Measurements from ENCODE around the gene MMP24OS.

MMP24OS gene

DNA sequence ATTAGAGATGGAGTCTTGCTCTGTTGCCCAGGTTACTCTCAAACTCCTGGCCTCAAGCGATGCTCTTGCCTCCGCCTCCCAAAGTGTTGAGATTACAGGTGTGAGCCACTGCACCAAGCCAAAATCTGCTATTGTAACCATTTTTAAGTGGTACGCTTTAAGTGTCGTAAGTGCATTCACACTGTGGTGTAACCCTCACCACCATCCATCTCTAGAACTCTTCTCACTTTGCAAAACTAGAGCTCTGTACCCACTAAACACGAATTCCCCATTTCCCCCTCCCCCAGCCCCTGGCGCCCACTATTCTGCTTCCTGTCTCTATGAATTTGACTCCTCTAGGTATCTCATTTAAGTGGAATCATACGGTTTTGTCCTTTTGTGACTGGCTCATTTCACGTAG is 17.1 kb upstream of the MMP24OS start:
- no peak overlapping the region for H3K27ac ChIP-seq (ENCODE audit: low read length)
- no peak overlapping the region for H3K4me3 ChIP-seq (ENCODE audit: low read length)
- H3K4me1 ChIP-seq (ENCODE audit: insufficient read depth, low read length): no peaks in the 10 kb centered on the region
- H3K9me3 ChIP-seq (ENCODE audit: insufficient read depth, low read depth, low read length): no peaks in the 10 kb centered on the region
- H3K27me3 ChIP-seq (ENCODE audit: insufficient read depth, low read length): no peaks in the 10 kb centered on the region
- no peak overlapping the region for H3K9ac ChIP-seq (ENCODE audit: low read depth, low read length)
- no peaks in the 10 kb centered on the region for H3K36me3 ChIP-seq (ENCODE audit: insufficient read depth, low read depth, low read length)

- no peaks in the 10 kb centered on the region for H3K36me3 ChIP-seq (ENCODE audit: insufficient read depth, low read depth, low read length)
- no peaks in the 10 kb centered on the region for H3K4me1 ChIP-seq (ENCODE audit: insufficient read depth, low read length)
- no peak overlapping the region for H3K4me3 ChIP-seq (ENCODE audit: low read length)
- H3K9ac ChIP-seq (ENCODE audit: low read depth, low read length): no peak overlapping the region
- H3K9me3 ChIP-seq (ENCODE audit: insufficient read depth, low read depth, low read length): no peaks in the 10 kb centered on the region
- H3K27me3 ChIP-seq (ENCODE audit: insufficient read depth, low read length): no peaks in the 10 kb centered on the region
- no peak overlapping the region for H3K27ac ChIP-seq (ENCODE audit: low read length)
These were observed 16.4 kb upstream of the MMP24OS start for GRCh38 chr20:35294293-35294685.

DNA sequence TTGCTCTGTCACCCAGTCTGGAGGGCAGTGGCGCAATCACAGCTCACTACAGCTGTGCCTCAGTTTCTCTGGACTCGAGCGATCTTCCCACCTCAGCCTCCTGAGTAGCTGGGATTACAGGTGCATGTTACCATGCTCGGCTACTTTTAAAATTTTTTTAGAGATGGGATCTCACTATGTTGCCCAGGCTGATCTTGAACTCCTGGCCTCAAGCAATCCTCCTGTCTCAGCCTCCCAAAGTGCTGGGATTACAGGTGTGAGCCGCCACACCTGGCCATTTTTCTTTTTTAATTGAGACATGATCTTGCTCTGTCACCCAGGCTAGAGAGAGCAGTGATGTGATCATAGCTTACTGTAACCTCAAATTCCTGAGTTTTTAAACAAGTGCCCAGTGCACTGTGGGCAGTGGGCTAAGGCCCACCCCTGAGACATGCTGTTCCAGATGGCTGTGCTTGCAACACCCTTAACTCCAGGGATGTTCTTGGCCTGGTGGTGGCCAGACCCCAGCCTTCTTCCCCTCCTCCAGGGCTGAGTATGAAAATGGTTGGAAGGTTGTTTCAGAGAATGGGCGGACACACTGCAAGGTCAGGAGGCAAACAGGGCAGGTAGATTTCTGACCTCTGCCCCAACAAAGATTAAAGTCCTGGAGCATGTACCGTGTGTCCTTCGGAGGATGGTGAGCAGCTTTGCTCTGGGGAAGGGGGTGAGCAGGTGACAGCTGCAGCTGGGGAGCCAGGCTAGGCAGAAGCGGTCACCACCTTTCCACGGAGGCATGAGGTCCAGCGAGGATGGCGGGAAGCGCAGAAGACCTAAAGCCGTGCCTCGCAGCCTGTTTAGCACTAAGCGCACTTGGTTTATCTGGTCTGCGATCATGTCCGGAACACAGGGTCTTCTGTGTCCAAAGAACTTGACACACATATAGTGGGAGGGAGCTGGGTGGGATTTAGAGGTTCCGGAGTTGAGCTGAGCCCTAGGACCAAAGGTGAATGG is 15.7 kb upstream of the MMP24OS start:
- H3K9me3 ChIP-seq (ENCODE audit: insufficient read depth, low read depth, low read length): no peaks in the 10 kb centered on the region
- H3K36me3 ChIP-seq (ENCODE audit: insufficient read depth, low read depth, low read length): no peaks in the 10 kb centered on the region
- no peak overlapping the region for H3K27ac ChIP-seq (ENCODE audit: low read length)
- H3K9ac ChIP-seq (ENCODE audit: low read depth, low read length): no peak overlapping the region
- no peaks in the 10 kb centered on the region for H3K27me3 ChIP-seq (ENCODE audit: insufficient read depth, low read length)
- H3K4me1 ChIP-seq (ENCODE audit: insufficient read depth, low read length): no peaks in the 10 kb centered on the region
- no peak overlapping the region for H3K4me3 ChIP-seq (ENCODE audit: low read length)

DNA sequence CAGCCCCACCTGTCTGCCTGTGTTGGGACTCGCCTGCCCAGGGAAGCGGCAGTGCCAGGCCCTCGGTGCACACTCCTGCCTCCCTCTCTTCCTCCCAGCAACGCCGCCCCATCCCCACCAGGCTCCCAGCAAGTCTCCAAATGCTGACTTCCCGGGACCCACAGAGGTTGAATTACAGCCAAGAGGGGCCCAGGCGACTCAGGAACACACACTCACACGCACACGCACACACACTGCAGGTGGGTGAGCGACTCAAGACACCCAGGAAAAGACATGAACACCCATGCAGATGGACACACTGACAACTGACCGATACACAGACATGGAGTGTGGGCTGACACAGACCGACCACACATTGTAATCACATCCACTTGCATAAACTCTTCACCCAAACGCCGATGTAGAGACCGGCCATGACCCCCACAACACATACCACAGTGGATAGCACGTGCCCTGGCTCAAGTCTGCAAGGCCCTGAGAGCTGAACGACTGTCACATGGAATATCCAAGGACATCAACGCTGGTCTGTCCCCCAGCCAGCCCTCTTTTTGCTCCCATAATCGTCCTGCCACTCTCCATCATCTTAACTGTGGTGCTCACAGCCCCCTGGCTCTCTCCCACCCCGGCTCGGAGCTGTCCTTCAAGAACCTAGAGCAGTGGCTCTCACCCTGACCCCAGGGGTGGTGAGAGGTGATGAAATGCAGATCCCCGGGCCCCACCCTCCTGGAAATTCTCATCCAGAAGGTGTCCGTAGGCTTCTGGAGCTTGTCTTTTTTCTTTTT is 14.8 kb upstream of the MMP24OS start:
- Histone ChIP-seq H3K27ac (ENCODE audit: low read length) (no peak overlapping the region), H3K27me3 (ENCODE audit: insufficient read depth, low read length) (no peaks in the 10 kb centered on the region), H3K4me1 (ENCODE audit: insufficient read depth, low read length) (no peaks in the 10 kb centered on the region), H3K9me3 (ENCODE audit: insufficient read depth, low read depth, low read length) (no peaks in the 10 kb centered on the region), H3K36me3 (ENCODE audit: insufficient read depth, low read depth, low read length) (no peaks in the 10 kb centered on the region), H3K4me3 (ENCODE audit: low read length) (no peak overlapping the region), H3K9ac (ENCODE audit: low read depth, low read length) (no peak overlapping the region)

GRCh38 chr20:35291654-35292503 is 14.0 kb upstream of the MMP24OS start, which contains the start of gene FAM83C:
Gene FAM83C, minus strand, starts transcription at chr20:35292425. Its CDS starts 121 bp downstream, at chr20:35292304.
- H3K27ac ChIP-seq (ENCODE audit: low read length): no peak within 1 kb of the TSS
- no peaks in the 10 kb centered on the region for H3K27me3 ChIP-seq (ENCODE audit: insufficient read depth, low read length)
- H3K4me1 ChIP-seq (ENCODE audit: insufficient read depth, low read length): no peaks in the 10 kb centered on the region

DNA sequence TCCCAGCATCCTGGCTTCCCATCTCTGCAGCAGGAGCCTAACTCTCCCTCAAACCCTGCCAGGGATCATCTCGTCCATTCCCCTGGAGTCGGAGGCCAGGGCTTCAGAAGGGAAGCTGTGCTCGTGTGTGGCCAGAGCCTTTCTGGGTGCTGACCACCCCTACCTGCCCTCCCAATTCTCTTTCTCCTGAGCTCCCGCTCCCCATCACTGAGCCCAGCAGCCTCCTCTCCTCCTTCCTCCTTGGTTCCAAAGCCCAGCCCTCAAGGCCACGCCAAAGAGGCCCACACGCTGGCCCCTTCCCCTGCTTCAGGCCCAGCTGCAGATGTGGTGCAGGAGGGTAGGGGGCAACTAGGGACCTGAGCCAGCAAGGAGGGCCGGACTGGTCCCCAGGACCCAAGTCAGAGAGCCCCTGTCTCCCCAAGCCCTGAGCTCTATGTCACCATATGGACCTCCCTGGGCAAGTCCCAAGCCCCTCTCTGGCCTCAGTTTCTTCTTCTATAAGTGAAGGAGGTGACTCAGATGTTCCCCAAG is 13.0 kb upstream of the MMP24OS start:
- Histone ChIP-seq H3K9me3 (ENCODE audit: insufficient read depth, low read depth, low read length) (no peaks in the 10 kb centered on the region), H3K9ac (ENCODE audit: low read depth, low read length) (no peak overlapping the region), H3K27ac (ENCODE audit: low read length) (no peak overlapping the region), H3K4me3 (ENCODE audit: low read length) (no peak overlapping the region), H3K36me3 (ENCODE audit: insufficient read depth, low read depth, low read length) (no peaks in the 10 kb centered on the region), H3K4me1 (ENCODE audit: insufficient read depth, low read length) (no peaks in the 10 kb centered on the region), H3K27me3 (ENCODE audit: insufficient read depth, low read length) (no peaks in the 10 kb centered on the region)

More at GRCh38 chr20:35291654-35292503, 14.0 kb upstream of the MMP24OS start, which contains the start of gene FAM83C:
- Histone ChIP-seq H3K36me3 (ENCODE audit: insufficient read depth, low read depth, low read length) (no peaks in the 10 kb centered on the region), H3K9me3 (ENCODE audit: insufficient read depth, low read depth, low read length) (no peaks in the 10 kb centered on the region), H3K9ac (ENCODE audit: low read depth, low read length) (no peak within 1 kb of the TSS), H3K4me3 (ENCODE audit: low read length) (no peak within 1 kb of the TSS)

DNA sequence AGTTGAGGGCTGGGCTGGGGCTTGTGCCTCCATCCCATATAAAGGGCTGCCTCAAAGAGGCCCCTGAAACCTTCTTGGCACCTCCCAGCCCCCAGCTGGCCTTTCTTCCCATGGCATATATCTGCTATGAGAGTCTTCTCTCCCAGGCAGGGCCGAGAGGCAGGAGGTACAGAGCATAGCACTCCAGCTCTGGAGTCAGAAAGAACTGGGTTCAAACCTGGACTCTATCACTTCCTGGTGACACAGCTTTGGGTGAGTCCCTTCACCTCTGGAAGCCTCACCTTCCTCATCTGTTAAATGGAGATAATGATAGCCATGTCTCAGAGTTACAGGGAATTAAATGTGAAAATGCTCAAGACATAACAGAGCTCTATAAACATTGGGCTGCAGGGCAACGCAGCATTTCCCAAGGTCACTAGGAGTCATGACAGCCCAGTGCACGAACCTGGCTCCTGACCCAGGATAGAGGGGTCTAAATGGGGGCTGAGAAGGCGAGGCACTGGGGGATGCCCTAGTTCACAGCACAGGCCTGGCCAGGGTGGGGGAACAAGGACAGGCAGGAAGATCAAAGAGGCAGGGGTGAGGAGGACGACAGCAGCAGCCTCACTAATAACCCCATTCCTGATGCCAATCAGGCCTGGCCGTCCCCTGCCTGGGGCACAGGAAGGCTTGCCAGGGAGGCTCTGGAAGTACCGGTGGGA is 12.4 kb upstream of the MMP24OS start:
- no peaks in the 10 kb centered on the region for H3K36me3 ChIP-seq (ENCODE audit: insufficient read depth, low read depth, low read length)
- H3K27ac ChIP-seq (ENCODE audit: low read length): no peak overlapping the region
- no peak overlapping the region for H3K9ac ChIP-seq (ENCODE audit: low read depth, low read length)
- H3K4me1 ChIP-seq (ENCODE audit: insufficient read depth, low read length): peaks cover 2% of the 10 kb centered on the region
- no peaks in the 10 kb centered on the region for H3K9me3 ChIP-seq (ENCODE audit: insufficient read depth, low read depth, low read length)
- no peaks in the 10 kb centered on the region for H3K27me3 ChIP-seq (ENCODE audit: insufficient read depth, low read length)
- no peak overlapping the region for H3K4me3 ChIP-seq (ENCODE audit: low read length)

DNA sequence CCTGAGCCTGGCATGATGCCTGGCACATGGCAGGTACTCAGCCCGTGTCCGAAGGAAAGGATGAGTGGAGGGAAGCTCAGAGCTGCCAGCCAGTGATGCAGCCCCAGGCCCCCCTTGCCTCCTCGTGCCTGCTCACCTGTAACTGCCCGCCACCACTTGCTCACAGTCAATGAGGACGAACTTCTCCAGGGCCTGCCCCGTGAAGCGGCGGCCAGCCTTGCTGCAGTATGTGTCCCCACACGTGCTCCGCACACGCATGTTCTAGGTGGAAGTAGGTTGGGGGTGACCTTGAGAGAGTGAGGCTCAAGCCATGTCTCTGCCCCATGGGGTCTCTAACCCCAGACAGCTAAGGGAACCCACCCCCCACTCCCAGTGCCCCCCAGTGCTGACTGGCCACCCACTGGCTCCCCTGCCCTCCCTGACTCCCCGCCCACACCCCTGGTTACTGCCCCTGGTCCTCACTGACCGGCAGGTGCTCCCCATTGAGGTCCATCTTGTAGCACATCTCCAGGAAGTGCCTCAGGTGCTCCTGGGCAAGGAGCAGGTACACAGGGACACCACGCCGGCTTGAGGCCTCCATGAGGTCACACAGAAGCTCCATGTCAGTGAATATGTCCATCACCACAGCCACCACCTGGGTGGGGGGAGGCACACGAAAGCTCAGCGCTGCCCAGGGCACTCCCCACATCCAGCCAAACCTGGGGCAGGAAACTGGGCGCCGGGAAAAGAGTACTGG is 10.6 kb upstream of the MMP24OS start:
- Histone ChIP-seq H3K36me3 (ENCODE audit: insufficient read depth, low read depth, low read length) (peaks cover 2% of the 10 kb centered on the region; the same call in 1 of the 2 replicates), H3K9me3 (ENCODE audit: insufficient read depth, low read depth, low read length) (no peaks in the 10 kb centered on the region), H3K27me3 (ENCODE audit: insufficient read depth, low read length) (no peaks in the 10 kb centered on the region), H3K4me1 (ENCODE audit: insufficient read depth, low read length) (peaks cover 6% of the 10 kb centered on the region), H3K9ac (ENCODE audit: low read depth, low read length) (no peak overlapping the region), H3K4me3 (ENCODE audit: low read length) (no peak overlapping the region), H3K27ac (ENCODE audit: low read length) (no peak overlapping the region)

DNA sequence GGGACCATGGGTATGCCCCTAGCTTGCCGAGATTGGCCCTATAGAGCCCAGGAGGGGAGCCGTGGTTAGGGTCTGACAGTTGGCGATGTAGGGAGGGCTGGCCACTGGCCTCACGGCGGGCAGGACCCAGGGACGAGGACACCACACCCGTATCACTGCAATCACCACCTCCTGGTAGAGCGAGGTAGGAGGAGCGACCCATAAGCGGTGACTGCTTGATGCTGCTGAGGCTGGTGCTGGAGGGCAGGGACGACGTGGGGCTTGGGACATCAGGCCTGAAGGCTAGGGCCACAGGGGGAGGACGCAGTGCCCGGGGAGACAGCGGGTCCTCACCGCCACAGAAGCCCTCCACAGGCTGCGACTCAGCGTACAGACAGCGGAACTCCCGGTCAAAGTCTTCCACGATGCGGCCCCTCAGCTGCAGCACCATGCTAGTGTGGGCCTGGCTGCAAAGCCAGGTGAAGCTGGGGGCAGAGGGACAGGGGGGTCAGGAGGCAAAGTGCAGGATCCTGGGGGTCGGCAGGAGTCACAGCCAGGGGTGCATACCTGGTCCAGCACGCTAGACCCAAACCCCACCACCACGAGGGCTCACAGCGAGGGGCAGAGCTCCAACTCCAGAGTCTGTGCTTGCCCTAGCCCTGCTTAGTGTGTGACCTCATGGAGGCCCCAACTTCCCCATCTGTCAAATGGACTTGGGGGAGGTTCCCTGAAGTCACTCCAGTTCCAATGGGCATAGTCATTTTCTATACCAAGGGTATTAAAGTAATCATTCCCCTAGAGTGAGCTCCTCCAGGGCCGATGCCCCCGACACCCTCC is 9.8 kb upstream of the MMP24OS start:
- Histone ChIP-seq H3K4me1 (ENCODE audit: insufficient read depth, low read length) (peaks cover 8% of the 10 kb centered on the region), H3K27ac (ENCODE audit: low read length) (no peak overlapping the region), H3K27me3 (ENCODE audit: insufficient read depth, low read length) (no peaks in the 10 kb centered on the region), H3K36me3 (ENCODE audit: insufficient read depth, low read depth, low read length) (peaks cover 8% of the 10 kb centered on the region), H3K9me3 (ENCODE audit: insufficient read depth, low read depth, low read length) (no peaks in the 10 kb centered on the region), H3K4me3 (ENCODE audit: low read length) (no peak overlapping the region), H3K9ac (ENCODE audit: low read depth, low read length) (no peak overlapping the region)

Measured in iPS-20b (cell line).